ENCODE results near the gene DNAH17.

Gene DNAH17

DNA sequence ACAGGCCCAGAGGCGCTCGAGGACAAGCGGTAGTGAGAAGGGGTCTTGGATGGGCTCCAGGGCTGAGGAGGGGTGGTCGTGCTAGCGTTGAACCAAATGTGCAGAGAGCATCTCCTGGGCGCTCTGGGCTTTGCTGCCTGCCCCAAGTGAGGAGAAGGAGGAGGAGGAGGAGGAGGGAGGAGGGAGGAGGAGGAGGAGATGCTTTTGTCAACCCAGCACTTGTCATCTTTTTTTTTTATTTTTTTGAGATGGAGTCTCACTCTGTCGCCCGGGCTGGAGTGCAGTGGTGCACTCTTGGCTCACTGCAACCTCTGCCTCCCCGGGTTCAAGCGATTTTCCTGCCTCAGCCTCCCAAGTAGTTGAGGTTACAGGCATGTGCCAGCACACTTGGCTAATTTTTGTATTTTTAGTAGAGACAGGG lies 138.9 kb downstream of the DNAH17 start:
- Histone ChIP-seq H3K9ac (ENCODE audit: low read length) (no peak overlapping the region), H3K27ac (ENCODE audit: low read depth, low read length) (no peak overlapping the region), H3K9me3 (ENCODE audit: control insufficient read depth, insufficient read depth, low read depth, low read length) (no peaks in the 10 kb centered on the region), H3K36me3 (ENCODE audit: control insufficient read depth, insufficient read depth, low read length) (no peaks in the 10 kb centered on the region), H3K4me1 (ENCODE audit: control insufficient read depth, insufficient read depth, low read length) (no peaks in the 10 kb centered on the region), H3K27me3 (ENCODE audit: control insufficient read depth, insufficient read depth, low read length) (no peaks in the 10 kb centered on the region), H3K4me3 (ENCODE audit: low read depth, low read length) (no peak overlapping the region)

DNA sequence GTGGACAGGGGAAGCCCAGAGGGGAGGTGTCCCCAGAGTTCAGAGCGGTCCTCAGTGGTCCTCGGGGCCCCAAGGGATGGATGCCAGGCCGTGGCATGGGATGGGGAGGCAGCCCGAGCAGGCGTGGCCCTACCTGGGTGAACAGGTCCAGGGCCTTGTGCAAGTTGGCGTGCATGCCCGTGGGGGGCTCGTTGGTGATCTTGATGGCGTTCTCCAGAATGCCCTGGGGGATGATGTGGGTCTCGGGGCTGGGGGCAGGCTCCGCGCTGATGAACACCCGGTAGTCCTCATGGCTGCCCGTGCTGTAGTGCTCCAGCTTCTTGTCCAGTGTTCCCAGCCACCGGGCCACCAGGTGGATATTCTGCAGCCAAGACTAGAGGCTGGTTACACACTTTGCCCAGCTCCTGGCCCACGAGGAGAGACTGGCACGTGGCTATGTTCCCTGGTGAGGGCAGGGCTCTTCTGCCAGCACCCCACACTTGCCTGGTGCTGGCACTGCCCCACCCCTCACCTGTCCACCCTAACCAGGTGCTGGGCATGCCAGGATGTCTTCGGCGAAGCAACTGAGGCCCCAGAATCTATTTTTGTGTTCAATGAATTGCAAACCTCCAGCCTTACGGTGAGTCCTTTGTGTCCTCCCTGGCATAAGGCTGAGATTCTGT lies 139.6 kb downstream of the DNAH17 start:
- H3K9ac ChIP-seq (ENCODE audit: low read length), result no peak overlapping the region
- H3K27me3 ChIP-seq (ENCODE audit: control insufficient read depth, insufficient read depth, low read length), result no peaks in the 10 kb centered on the region
- no peak overlapping the region for H3K27ac ChIP-seq (ENCODE audit: low read depth, low read length)
- no peak overlapping the region for H3K4me3 ChIP-seq (ENCODE audit: low read depth, low read length)
- no peaks in the 10 kb centered on the region for H3K4me1 ChIP-seq (ENCODE audit: control insufficient read depth, insufficient read depth, low read length)
- no peaks in the 10 kb centered on the region for H3K9me3 ChIP-seq (ENCODE audit: control insufficient read depth, insufficient read depth, low read depth, low read length)
- H3K36me3 ChIP-seq (ENCODE audit: control insufficient read depth, insufficient read depth, low read length), result no peaks in the 10 kb centered on the region

DNA sequence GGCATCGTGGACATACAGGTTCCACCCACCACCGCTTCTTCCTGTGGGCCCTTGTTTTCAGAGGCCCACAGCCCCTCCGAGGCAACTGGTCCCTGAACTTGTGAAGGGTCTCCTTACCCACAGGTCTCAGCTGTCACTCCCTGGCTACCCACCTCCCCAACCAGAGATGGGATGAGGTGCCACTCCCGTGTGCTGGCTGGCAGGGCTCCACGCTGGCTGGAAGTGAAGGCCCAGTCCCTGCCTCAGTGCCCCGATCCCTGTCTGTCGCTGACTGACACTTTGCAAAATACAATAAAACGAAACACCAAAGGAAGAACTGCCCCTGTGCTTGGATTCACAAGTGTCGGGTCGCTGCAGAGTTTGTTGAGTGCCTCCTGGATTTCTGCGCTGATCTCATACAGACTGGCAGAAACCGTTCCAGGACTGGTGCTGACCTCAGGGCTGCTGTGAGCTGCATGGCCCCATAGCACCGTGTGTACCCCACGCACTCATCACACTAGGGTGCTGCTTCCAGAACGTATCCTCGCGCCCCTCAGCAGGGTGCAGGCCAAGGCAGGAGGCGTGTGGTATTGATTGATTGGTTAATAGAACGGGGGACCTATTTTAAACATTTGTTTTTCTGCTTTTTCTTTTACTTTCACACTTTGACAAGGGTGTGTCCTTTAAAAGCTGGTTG lies 141.7 kb downstream of the DNAH17 start:
- Histone ChIP-seq H3K36me3 (ENCODE audit: control insufficient read depth, insufficient read depth, low read length) (no peaks in the 10 kb centered on the region), H3K27ac (ENCODE audit: low read depth, low read length) (no peak overlapping the region), H3K27me3 (ENCODE audit: control insufficient read depth, insufficient read depth, low read length) (no peaks in the 10 kb centered on the region), H3K9ac (ENCODE audit: low read length) (no peak overlapping the region), H3K4me3 (ENCODE audit: low read depth, low read length) (no peak overlapping the region), H3K9me3 (ENCODE audit: control insufficient read depth, insufficient read depth, low read depth, low read length) (no peaks in the 10 kb centered on the region), H3K4me1 (ENCODE audit: control insufficient read depth, insufficient read depth, low read length) (no peaks in the 10 kb centered on the region)

DNA sequence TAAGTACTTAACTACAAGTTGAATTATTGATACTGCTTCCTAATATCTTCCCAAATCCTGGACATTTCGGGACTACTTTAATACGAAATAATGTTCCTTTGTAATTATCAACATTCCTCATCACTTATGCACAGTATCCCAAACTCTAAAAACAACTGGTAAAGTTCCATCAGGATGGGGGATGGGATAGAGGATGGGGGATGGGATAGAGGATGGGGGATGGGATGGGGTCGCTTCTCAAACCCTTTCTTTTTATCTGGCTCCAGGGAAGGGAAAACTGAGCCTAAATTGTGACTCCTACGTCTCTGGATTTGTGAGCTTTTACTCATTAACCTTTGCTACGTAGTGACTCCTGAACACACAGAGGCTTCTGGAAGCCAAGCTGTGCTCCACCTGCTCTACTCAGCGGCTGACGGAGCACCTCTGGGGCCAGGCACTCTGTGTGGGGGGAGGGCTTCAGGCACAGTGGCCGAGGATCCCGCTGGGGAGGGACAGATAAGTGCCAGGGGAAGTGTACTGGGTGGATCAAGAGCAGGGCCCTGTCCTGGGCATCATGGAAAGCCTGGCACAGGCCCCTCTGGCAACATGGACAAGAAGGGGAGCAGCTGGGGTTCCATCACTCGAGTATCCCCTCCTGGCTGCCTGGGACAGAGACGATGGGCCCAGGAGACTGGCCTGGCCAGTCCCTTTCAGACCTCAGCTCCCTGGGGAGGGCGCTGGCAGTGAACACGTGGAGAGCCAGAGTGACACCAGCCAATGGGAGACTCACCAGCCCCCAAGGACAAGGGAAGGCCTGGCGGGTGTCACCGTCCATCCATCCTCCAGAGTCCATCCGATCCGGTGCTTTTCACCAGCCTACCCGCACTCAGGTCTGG lies 142.5 kb downstream of the DNAH17 start:
- Histone ChIP-seq H3K9ac (ENCODE audit: low read length) (no peak overlapping the region), H3K9me3 (ENCODE audit: control insufficient read depth, insufficient read depth, low read depth, low read length) (no peaks in the 10 kb centered on the region), H3K27ac (ENCODE audit: low read depth, low read length) (no peak overlapping the region), H3K36me3 (ENCODE audit: control insufficient read depth, insufficient read depth, low read length) (no peaks in the 10 kb centered on the region), H3K4me3 (ENCODE audit: low read depth, low read length) (no peak overlapping the region), H3K27me3 (ENCODE audit: control insufficient read depth, insufficient read depth, low read length) (no peaks in the 10 kb centered on the region), H3K4me1 (ENCODE audit: control insufficient read depth, insufficient read depth, low read length) (no peaks in the 10 kb centered on the region)

DNA sequence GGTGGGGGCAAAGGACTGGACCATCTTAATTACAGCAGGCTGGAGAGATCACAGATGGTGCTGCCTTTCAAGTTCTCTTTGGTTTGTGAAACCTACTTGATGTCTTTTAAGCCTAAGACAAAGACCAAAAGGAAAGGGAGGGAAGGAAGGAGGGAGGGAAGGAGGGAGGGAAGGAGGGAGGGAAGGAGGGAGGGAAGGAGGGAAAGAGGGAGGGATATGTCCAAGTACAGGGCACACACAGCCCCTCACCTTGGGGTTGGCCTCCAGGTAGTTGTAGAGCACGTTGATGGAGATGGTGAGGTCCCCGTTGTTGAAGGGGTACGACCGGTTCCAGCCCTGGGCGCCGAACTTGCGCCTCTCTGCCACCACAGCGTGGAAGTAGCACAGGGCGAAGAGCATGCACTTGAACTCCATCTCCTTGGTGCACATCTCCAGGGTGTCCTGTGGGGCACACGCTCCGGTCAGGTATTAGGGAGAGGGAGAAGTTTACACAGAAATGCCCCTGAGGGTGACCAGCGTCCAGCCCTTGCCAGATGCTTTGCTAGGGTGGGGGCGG lies 143.3 kb downstream of the DNAH17 start:
- no peak overlapping the region for H3K4me3 ChIP-seq (ENCODE audit: low read depth, low read length)
- no peaks in the 10 kb centered on the region for H3K9me3 ChIP-seq (ENCODE audit: control insufficient read depth, insufficient read depth, low read depth, low read length)
- no peak overlapping the region for H3K27ac ChIP-seq (ENCODE audit: low read depth, low read length)
- no peak overlapping the region for H3K9ac ChIP-seq (ENCODE audit: low read length)
- H3K36me3 ChIP-seq (ENCODE audit: control insufficient read depth, insufficient read depth, low read length), result peaks cover 6% of the 10 kb centered on the region; the same call in 1 of the 2 replicates
- H3K27me3 ChIP-seq (ENCODE audit: control insufficient read depth, insufficient read depth, low read length), result no peaks in the 10 kb centered on the region
- no peaks in the 10 kb centered on the region for H3K4me1 ChIP-seq (ENCODE audit: control insufficient read depth, insufficient read depth, low read length)

DNA sequence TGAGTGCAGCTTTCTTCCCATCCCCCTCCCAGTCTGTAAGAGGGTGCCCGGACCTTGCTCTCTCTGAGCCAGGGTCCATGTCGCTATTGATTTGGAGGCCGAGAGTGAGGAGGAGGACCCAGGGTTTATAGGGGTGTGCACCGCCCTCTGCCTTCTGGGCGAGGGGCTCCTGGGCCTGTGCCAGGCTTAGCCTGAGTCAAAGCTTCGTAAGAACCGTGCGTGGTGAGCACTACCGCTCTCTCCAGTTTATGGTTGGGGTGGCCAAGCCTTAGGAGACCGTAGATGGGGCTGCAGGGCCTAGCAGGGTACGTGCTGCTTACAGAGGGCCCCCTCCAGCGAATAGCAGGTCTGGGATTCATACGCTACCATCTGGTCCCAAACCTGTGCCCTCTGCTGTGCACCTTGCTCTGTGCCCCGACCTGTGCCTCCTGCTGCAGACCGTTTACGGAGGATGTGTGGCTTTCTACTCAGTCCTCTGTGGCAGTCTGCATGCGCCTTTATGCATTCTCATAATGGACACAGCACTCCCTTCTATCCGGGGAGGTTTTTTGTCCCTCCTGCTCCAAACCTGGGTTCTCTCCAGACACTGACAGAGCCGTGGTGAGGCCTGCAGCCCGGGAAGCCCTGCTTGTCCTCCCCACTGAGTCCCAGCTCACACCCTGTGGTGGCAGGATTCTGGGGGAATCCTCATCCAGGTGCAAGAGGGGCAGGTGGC lies 144.0 kb downstream of the DNAH17 start:
- H3K9me3 ChIP-seq (ENCODE audit: control insufficient read depth, insufficient read depth, low read depth, low read length), result no peaks in the 10 kb centered on the region
- no peaks in the 10 kb centered on the region for H3K4me1 ChIP-seq (ENCODE audit: control insufficient read depth, insufficient read depth, low read length)
- H3K9ac ChIP-seq (ENCODE audit: low read length), result no peak overlapping the region
- peaks cover 6% of the 10 kb centered on the region; the same call in 1 of the 2 replicates for H3K36me3 ChIP-seq (ENCODE audit: control insufficient read depth, insufficient read depth, low read length)
- H3K4me3 ChIP-seq (ENCODE audit: low read depth, low read length), result no peak overlapping the region
- no peaks in the 10 kb centered on the region for H3K27me3 ChIP-seq (ENCODE audit: control insufficient read depth, insufficient read depth, low read length)
- H3K27ac ChIP-seq (ENCODE audit: low read depth, low read length), result no peak overlapping the region

DNA sequence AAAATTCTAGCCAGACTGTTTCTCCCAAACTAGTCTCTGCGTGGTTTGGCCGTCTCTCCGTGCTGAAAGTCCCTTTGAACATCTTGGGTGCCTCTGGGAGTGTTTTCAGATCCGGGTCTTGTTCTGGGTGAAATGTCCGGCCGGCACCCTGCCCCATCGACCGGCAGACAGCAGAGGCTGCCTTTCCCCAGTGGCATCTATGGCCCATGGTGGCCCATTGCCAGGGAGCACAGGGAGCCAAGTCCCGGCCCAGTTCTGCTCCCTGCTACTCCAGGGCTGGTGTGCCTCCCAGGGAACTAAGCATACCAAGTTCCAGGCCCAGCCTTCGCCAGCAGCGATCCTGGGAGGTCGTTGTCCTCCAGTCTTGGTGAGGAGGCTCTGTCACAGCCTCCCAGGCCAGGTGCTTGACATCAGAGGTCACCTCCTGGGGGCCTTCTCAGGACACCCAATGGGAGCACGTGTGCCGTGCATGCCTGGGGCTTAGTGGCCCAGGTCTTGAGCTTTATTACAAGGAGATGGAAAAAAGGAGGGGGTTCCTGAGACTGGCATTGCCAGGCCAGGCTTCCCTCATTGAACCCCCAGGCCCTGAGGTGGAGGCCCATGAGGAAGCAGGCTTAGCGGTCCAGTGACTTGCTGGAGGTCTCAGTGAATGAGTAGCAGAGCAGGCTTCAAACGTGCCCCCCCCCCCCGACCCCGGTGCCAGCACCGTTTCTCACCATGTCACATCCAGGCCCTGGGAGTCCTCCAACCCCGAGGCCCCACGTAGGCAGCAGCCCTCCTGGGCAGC lies 144.8 kb downstream of the DNAH17 start:
- H3K27ac ChIP-seq (ENCODE audit: low read depth, low read length), result no peak overlapping the region
- H3K4me1 ChIP-seq (ENCODE audit: control insufficient read depth, insufficient read depth, low read length), result no peaks in the 10 kb centered on the region
- no peak overlapping the region for H3K4me3 ChIP-seq (ENCODE audit: low read depth, low read length)
- H3K9me3 ChIP-seq (ENCODE audit: control insufficient read depth, insufficient read depth, low read depth, low read length), result no peaks in the 10 kb centered on the region
- peaks cover 7% of the 10 kb centered on the region for H3K36me3 ChIP-seq (ENCODE audit: control insufficient read depth, insufficient read depth, low read length)
- H3K27me3 ChIP-seq (ENCODE audit: control insufficient read depth, insufficient read depth, low read length), result no peaks in the 10 kb centered on the region
- no peak overlapping the region for H3K9ac ChIP-seq (ENCODE audit: low read length)

DNA sequence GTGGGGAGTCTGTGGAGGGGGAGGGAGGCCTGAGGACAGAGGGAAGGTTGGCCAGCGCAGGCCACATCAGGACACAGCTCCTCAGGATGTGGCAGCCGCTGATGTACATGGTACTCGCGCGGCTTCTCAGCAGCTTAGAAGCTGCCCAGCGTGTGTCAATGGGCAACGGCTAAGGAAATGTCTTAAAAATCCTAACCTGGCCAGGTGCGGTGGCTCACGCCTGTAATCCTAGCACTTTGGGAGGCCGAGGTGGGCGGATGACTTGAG lies 145.6 kb downstream of the DNAH17 start:
- no peak overlapping the region for H3K9ac ChIP-seq (ENCODE audit: low read length)
- H3K27ac ChIP-seq (ENCODE audit: low read depth, low read length), result no peak overlapping the region
- H3K27me3 ChIP-seq (ENCODE audit: control insufficient read depth, insufficient read depth, low read length), result no peaks in the 10 kb centered on the region
- H3K9me3 ChIP-seq (ENCODE audit: control insufficient read depth, insufficient read depth, low read depth, low read length), result no peaks in the 10 kb centered on the region
- no peaks in the 10 kb centered on the region for H3K4me1 ChIP-seq (ENCODE audit: control insufficient read depth, insufficient read depth, low read length)
- H3K4me3 ChIP-seq (ENCODE audit: low read depth, low read length), result no peak overlapping the region
- peaks cover 15% of the 10 kb centered on the region for H3K36me3 ChIP-seq (ENCODE audit: control insufficient read depth, insufficient read depth, low read length)

DNA sequence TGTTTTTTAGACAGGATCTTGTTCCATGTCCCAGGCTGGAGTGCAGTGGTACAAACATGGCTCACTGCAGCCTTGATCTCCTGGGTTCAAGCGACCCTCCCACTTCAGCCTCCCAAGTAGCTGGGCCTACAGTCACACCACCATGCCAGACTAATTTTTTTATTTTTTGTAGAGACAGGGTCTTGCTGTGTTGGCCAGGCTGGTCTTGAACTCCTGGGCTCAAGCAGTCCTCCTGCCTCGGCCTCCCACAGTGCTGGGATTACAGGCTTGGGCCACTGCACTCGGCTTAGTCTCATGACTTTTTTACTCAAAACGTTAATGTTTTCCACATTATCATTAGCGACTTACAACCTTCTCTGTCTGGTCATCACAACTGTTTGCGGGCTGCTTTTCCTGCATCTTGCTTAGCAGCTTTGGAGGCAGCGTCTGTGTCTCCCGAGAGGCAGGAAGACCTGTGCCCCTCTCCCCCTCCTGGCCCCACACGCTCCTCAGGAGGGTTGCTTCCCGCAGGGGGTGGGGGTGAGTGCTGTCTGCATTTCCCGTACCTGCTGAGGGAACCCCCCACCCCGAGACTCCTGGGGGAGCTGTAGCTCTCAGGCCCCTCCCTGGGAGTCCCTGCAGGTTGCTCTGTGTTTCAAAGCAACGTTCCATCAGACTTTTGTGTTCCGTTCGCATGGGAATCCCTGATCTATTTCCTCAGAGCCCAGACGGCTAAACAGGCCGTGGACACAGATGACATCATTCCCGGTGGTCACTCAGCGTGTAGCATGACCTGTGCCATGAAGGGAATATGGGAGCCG lies 146.1 kb downstream of the DNAH17 start:
- Histone ChIP-seq H3K9me3 (ENCODE audit: control insufficient read depth, insufficient read depth, low read depth, low read length) (no peaks in the 10 kb centered on the region), H3K9ac (ENCODE audit: low read length) (no peak overlapping the region), H3K4me3 (ENCODE audit: low read depth, low read length) (no peak overlapping the region), H3K36me3 (ENCODE audit: control insufficient read depth, insufficient read depth, low read length) (peaks cover 20% of the 10 kb centered on the region), H3K27ac (ENCODE audit: low read depth, low read length) (no peak overlapping the region), H3K4me1 (ENCODE audit: control insufficient read depth, insufficient read depth, low read length) (no peaks in the 10 kb centered on the region), H3K27me3 (ENCODE audit: control insufficient read depth, insufficient read depth, low read length) (no peaks in the 10 kb centered on the region)

DNA sequence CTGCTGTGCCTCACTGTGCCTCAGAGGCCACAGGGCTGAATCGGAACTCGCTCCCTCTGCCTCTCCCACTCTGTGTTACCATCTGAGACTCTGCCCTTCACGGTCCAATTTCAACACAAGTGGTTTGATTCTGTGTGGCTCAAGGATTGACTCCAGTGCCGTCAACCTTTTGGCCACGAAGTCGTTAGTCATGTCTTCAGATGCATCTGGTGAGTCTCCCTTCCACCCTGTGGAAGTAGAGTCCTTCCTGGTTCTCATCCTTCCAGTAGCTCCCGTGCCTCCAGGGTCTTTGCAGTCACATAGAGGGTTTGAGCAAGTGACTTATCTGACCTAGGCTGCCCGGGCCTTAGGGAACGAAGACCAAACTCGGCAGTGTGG lies 147.6 kb downstream of the DNAH17 start:
- no peaks in the 10 kb centered on the region for H3K27me3 ChIP-seq (ENCODE audit: control insufficient read depth, insufficient read depth, low read length)
- H3K9me3 ChIP-seq (ENCODE audit: control insufficient read depth, insufficient read depth, low read depth, low read length), result no peaks in the 10 kb centered on the region
- no peaks in the 10 kb centered on the region for H3K4me1 ChIP-seq (ENCODE audit: control insufficient read depth, insufficient read depth, low read length)
- H3K27ac ChIP-seq (ENCODE audit: low read depth, low read length), result no peak overlapping the region
- H3K9ac ChIP-seq (ENCODE audit: low read length), result no peak overlapping the region
- peaks cover 32% of the 10 kb centered on the region for H3K36me3 ChIP-seq (ENCODE audit: control insufficient read depth, insufficient read depth, low read length)
- H3K4me3 ChIP-seq (ENCODE audit: low read depth, low read length), result no peak overlapping the region

Data from HUES6 (cell line).